WTC11 (cell line): ENCODE data around the gene ARL4D. TPM values are rescaled to one million over a fixed set of nuclear protein-coding genes. Genes with fewer than 3 reads are reported as not detected.

Experiments
- ATAC-seq: fragments of 200-7000 bp; cut with Tn5 transposase; 2 replicates; pipeline ENCODE4 v1.10.0; 2021; ENCODE audit warnings: mild to moderate bottlenecking, moderate library complexity
- CTCF ChIA-PET: fragments of 300-600 bp; sonication (Branson Sonifier 250); formaldehyde crosslinking; loops from one replicate; lab custom pipeline; 2021; ENCODE audit warnings: antibody characterized with exemption; lab: Charles Lee
- POLR2A ChIA-PET: fragments of 350-600 bp; sonication (Branson Sonifier 250); formaldehyde crosslinking; loops from one replicate; lab custom pipeline; 2021; ENCODE audit warnings: antibody characterized with exemption; lab: Charles Lee
- DNase-seq: peaks from one replicate; pipeline ENCODE4 v3.0.0; 2021; ENCODE audit warnings: low spot score
- H3K27ac Mint-ChIP-seq: 2 replicates; pipeline ENCODE4 v1.8.0; 2021; ENCODE audit warnings: mixed read lengths
- H3K27me3 Mint-ChIP-seq: 2 replicates; pipeline ENCODE4 v1.8.0; 2021; ENCODE audit warnings: low read depth, mild to moderate bottlenecking, moderate library complexity, mixed read lengths
- H3K36me3 Mint-ChIP-seq: 2 replicates; pipeline ENCODE4 v1.8.0; 2021; ENCODE audit warnings: mixed read lengths
- H3K4me1 Mint-ChIP-seq: 2 replicates; pipeline ENCODE4 v1.8.0; 2022; ENCODE audit warnings: mixed read lengths
- H3K4me3 Mint-ChIP-seq: 2 replicates; pipeline ENCODE4 v1.8.0; 2021; ENCODE audit warnings: mild to moderate bottlenecking, moderate library complexity, mixed read lengths
- H3K9me3 Mint-ChIP-seq: 2 replicates; pipeline ENCODE4 v1.8.0; 2021; ENCODE audit warnings: mixed read lengths
- ATF1 ChIP-seq: sonication (generic); formaldehyde crosslinking; IDR thresholded peaks from 2 replicates; pipeline ENCODE4 v1.8.1; 2023; ENCODE audit warnings: mild to moderate bottlenecking, moderate library complexity, missing genetic modification reagents
- CREM ChIP-seq: sonication (generic); formaldehyde crosslinking; IDR thresholded peaks from 2 replicates; pipeline ENCODE4 v1.8.1; 2022; ENCODE audit warnings: mild to moderate bottlenecking, missing genetic modification reagents, moderate library complexity
- ESRRA ChIP-seq: sonication (generic); formaldehyde crosslinking; IDR thresholded peaks from 2 replicates; pipeline ENCODE4 v1.8.1; 2022; ENCODE audit warnings: mild to moderate bottlenecking, missing genetic modification reagents, borderline replicate concordance
- ETV6 ChIP-seq: sonication (generic); formaldehyde crosslinking; IDR thresholded peaks from 2 replicates; pipeline ENCODE4 v1.8.1; 2022; ENCODE audit warnings: mild to moderate bottlenecking, missing genetic modification reagents
- GTF2I ChIP-seq: fragments of 250-450 bp; sonication (Bioruptor Pico); conservative IDR thresholded peaks from 2 replicates; pipeline ENCODE4 v1.4.0; 2021; ENCODE audit warnings: mild to moderate bottlenecking
- KAT7 ChIP-seq: sonication (generic); formaldehyde crosslinking; IDR thresholded peaks from 2 replicates; pipeline ENCODE4 v1.8.1; 2023; ENCODE audit warnings: missing genetic modification reagents, mild to moderate bottlenecking, borderline replicate concordance
- NR3C1 ChIP-seq: sonication (generic); formaldehyde crosslinking; conservative IDR thresholded peaks from 2 replicates; pipeline ENCODE4 v1.8.1; 2023; ENCODE audit warnings: low read depth, mild to moderate bottlenecking, missing genetic modification reagents
- SMAD3 ChIP-seq: sonication (generic); formaldehyde crosslinking; IDR thresholded peaks from 2 replicates; pipeline ENCODE4 v1.8.0; 2022; ENCODE audit warnings: missing genetic modification reagents, mild to moderate bottlenecking, borderline replicate concordance
- ZNF317 ChIP-seq: sonication (generic); formaldehyde crosslinking; IDR thresholded peaks from 2 replicates; pipeline ENCODE4 v1.8.1; 2023; ENCODE audit warnings: low read depth, mild to moderate bottlenecking, moderate library complexity, missing genetic modification reagents, borderline replicate concordance
- ZNF396 ChIP-seq: fragments of 250-450 bp; sonication (Bioruptor Pico); IDR thresholded peaks from 2 replicates; pipeline ENCODE4 v1.8.0; 2021; ENCODE audit warnings: mild to moderate bottlenecking, moderate library complexity, borderline replicate concordance
- total RNA-seq: library from RNA; stranded (reverse); gene quantifications from 3 replicates; pipeline ENCODE4 v1.2.3, GENCODE V29; 2021
- TF ChIP-seq, protein P1 (sequence below): sonication (generic); formaldehyde crosslinking; IDR thresholded peaks from 2 replicates; pipeline ENCODE4 v1.8.1; 2022; ENCODE audit warnings: missing genetic modification reagents, borderline replicate concordance
- TF ChIP-seq, protein P2 (sequence below): fragments of 250-450 bp; sonication (Bioruptor Pico); IDR thresholded peaks from 2 replicates; pipeline ENCODE4 v1.9.0; 2021; ENCODE audit warnings: moderate library complexity, mild to moderate bottlenecking, inconsistent platforms, borderline replicate concordance
- TF ChIP-seq, protein P3 (sequence below): fragments of 250-450 bp; sonication (Bioruptor Pico); IDR thresholded peaks from 2 replicates; pipeline ENCODE4 v1.9.0; 2021; ENCODE audit warnings: mild to moderate bottlenecking
- TF ChIP-seq, protein P4 (sequence below): sonication (generic); formaldehyde crosslinking; IDR thresholded peaks from 2 replicates; pipeline ENCODE4 v1.8.1; 2023; ENCODE audit warnings: mild to moderate bottlenecking, missing genetic modification reagents, borderline replicate concordance
- TF ChIP-seq, protein P5 (sequence below): fragments of 250-450 bp; sonication (Bioruptor Pico); IDR thresholded peaks from 2 replicates; pipeline ENCODE4 v1.9.0; 2021; ENCODE audit warnings: mild to moderate bottlenecking
- TF ChIP-seq, protein P6 (sequence below): sonication (generic); formaldehyde crosslinking; IDR thresholded peaks from 2 replicates; pipeline ENCODE4 v1.8.1; 2023; ENCODE audit warnings: mild to moderate bottlenecking, missing genetic modification reagents, moderate library complexity
- TF ChIP-seq, protein P7 (sequence below): sonication (generic); formaldehyde crosslinking; IDR thresholded peaks from 2 replicates; pipeline ENCODE4 v1.8.1; 2023; ENCODE audit warnings: mild to moderate bottlenecking, missing genetic modification reagents, moderate library complexity
- TF ChIP-seq, protein P8 (sequence below): sonication (generic); formaldehyde crosslinking; IDR thresholded peaks from 2 replicates; pipeline ENCODE4 v1.8.0; 2022; ENCODE audit warnings: mild to moderate bottlenecking, missing genetic modification reagents
- TF ChIP-seq, protein P9 (sequence below): sonication (generic); formaldehyde crosslinking; IDR thresholded peaks from 2 replicates; pipeline ENCODE4 v1.8.1; 2022; ENCODE audit warnings: mild to moderate bottlenecking, missing genetic modification reagents, moderate library complexity, borderline replicate concordance
- TF ChIP-seq, protein P10 (sequence below): sonication (generic); formaldehyde crosslinking; IDR thresholded peaks from 2 replicates; pipeline ENCODE4 v1.8.1; 2022; ENCODE audit warnings: low read depth, mild to moderate bottlenecking, moderate library complexity, missing genetic modification reagents, borderline replicate concordance

The ARL4D gene
- total RNA-seq, 1 experiment from 2014 or later = 11.9 TPM

DNA sequence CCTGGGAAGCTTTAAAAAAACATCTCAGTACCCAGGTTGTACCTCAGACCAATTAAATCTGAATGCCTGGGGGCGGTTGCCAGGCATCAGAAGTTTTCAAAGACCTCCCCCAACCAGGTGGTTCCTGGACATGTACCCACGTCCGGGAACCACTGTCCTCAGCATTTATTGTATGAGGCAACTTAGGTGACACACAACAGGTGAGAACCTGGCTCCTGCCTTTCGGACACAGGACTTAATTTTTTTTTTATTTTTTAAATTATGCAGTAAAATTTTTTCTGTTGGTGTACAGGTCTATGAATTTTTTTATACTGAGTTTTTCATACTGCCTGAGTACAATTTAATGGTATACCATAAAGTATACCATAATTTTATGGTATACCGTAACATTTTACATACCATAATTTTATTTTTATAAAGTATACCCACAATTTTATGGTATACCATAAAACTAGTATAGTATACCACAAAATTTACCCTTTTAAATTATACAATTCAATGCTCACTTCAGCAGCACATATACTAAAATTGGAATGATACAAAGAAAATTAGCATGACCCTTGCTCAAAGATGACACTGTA, 46.3 kb downstream of the ARL4D start:
- no peaks in the 10 kb centered on the region; the same call in 1 of the 2 replicates for H3K27me3 Mint-ChIP-seq
- H3K27ac Mint-ChIP-seq = no peak overlapping the region
- H3K4me1 Mint-ChIP-seq = peaks cover 4% of the 10 kb centered on the region
- no peaks in the 10 kb centered on the region for H3K36me3 Mint-ChIP-seq
- ChIA-PET POLR2A (no interaction called here), CTCF (interaction anchor here (1.0 kb wide), 1 partner anchor 51 kb away, joined by 4 read pairs; no protein-coding TSS in a partner anchor)
- peaks cover 7% of the 10 kb centered on the region; the same call in 1 of the 2 replicates for H3K9me3 Mint-ChIP-seq
- no peak overlapping the region for H3K4me3 Mint-ChIP-seq
- DNase-seq = no peak
- no peak for ATAC-seq
- no peak for TF ChIP-seq ESRRA (CRISPR knock-in tag)
- no peak for TF ChIP-seq ZNF317 (CRISPR knock-in tag)
- TF ChIP-seq, protein P1, sequence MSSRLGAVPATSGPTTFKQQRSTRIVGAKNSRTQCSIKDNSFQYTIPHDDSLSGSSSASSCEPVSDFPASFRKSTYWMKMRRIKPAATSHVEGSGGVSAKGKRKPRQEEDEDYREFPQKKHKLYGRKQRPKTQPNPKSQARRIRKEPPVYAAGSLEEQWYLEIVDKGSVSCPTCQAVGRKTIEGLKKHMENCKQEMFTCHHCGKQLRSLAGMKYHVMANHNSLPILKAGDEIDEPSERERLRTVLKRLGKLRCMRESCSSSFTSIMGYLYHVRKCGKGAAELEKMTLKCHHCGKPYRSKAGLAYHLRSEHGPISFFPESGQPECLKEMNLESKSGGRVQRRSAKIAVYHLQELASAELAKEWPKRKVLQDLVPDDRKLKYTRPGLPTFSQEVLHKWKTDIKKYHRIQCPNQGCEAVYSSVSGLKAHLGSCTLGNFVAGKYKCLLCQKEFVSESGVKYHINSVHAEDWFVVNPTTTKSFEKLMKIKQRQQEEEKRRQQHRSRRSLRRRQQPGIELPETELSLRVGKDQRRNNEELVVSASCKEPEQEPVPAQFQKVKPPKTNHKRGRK (CRISPR knock-in tag) = no peak
- TF ChIP-seq, protein P2, sequence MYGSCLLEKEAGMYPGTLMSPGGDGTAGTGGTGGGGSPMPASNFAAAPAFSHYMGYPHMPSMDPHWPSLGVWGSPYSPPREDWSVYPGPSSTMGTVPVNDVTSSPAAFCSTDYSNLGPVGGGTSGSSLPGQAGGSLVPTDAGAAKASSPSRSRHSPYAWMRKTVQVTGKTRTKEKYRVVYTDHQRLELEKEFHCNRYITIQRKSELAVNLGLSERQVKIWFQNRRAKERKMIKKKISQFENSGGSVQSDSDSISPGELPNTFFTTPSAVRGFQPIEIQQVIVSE (CRISPR knock-in tag) = no peak
- no peak for TF ChIP-seq GTF2I
- TF ChIP-seq KAT7 (CRISPR knock-in tag) = no peak
- no peak for TF ChIP-seq ETV6
- TF ChIP-seq, protein P3, sequence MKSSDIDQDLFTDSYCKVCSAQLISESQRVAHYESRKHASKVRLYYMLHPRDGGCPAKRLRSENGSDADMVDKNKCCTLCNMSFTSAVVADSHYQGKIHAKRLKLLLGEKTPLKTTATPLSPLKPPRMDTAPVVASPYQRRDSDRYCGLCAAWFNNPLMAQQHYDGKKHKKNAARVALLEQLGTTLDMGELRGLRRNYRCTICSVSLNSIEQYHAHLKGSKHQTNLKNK (CRISPR knock-in tag) = no peak
- no peak for TF ChIP-seq CREM (CRISPR knock-in tag)
- no peak for TF ChIP-seq ZNF396 (CRISPR knock-in tag)
- TF ChIP-seq, protein P4, sequence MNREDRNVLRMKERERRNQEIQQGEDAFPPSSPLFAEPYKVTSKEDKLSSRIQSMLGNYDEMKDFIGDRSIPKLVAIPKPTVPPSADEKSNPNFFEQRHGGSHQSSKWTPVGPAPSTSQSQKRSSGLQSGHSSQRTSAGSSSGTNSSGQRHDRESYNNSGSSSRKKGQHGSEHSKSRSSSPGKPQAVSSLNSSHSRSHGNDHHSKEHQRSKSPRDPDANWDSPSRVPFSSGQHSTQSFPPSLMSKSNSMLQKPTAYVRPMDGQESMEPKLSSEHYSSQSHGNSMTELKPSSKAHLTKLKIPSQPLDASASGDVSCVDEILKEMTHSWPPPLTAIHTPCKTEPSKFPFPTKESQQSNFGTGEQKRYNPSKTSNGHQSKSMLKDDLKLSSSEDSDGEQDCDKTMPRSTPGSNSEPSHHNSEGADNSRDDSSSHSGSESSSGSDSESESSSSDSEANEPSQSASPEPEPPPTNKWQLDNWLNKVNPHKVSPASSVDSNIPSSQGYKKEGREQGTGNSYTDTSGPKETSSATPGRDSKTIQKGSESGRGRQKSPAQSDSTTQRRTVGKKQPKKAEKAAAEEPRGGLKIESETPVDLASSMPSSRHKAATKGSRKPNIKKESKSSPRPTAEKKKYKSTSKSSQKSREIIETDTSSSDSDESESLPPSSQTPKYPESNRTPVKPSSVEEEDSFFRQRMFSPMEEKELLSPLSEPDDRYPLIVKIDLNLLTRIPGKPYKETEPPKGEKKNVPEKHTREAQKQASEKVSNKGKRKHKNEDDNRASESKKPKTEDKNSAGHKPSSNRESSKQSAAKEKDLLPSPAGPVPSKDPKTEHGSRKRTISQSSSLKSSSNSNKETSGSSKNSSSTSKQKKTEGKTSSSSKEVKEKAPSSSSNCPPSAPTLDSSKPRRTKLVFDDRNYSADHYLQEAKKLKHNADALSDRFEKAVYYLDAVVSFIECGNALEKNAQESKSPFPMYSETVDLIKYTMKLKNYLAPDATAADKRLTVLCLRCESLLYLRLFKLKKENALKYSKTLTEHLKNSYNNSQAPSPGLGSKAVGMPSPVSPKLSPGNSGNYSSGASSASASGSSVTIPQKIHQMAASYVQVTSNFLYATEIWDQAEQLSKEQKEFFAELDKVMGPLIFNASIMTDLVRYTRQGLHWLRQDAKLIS (CRISPR knock-in tag) = no peak
- TF ChIP-seq, protein P5, sequence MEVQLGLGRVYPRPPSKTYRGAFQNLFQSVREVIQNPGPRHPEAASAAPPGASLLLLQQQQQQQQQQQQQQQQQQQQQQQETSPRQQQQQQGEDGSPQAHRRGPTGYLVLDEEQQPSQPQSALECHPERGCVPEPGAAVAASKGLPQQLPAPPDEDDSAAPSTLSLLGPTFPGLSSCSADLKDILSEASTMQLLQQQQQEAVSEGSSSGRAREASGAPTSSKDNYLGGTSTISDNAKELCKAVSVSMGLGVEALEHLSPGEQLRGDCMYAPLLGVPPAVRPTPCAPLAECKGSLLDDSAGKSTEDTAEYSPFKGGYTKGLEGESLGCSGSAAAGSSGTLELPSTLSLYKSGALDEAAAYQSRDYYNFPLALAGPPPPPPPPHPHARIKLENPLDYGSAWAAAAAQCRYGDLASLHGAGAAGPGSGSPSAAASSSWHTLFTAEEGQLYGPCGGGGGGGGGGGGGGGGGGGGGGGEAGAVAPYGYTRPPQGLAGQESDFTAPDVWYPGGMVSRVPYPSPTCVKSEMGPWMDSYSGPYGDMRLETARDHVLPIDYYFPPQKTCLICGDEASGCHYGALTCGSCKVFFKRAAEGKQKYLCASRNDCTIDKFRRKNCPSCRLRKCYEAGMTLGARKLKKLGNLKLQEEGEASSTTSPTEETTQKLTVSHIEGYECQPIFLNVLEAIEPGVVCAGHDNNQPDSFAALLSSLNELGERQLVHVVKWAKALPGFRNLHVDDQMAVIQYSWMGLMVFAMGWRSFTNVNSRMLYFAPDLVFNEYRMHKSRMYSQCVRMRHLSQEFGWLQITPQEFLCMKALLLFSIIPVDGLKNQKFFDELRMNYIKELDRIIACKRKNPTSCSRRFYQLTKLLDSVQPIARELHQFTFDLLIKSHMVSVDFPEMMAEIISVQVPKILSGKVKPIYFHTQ = no peak
- TF ChIP-seq, protein P6, sequence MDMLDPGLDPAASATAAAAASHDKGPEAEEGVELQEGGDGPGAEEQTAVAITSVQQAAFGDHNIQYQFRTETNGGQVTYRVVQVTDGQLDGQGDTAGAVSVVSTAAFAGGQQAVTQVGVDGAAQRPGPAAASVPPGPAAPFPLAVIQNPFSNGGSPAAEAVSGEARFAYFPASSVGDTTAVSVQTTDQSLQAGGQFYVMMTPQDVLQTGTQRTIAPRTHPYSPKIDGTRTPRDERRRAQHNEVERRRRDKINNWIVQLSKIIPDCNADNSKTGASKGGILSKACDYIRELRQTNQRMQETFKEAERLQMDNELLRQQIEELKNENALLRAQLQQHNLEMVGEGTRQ = no peak
- TF ChIP-seq, protein P7, sequence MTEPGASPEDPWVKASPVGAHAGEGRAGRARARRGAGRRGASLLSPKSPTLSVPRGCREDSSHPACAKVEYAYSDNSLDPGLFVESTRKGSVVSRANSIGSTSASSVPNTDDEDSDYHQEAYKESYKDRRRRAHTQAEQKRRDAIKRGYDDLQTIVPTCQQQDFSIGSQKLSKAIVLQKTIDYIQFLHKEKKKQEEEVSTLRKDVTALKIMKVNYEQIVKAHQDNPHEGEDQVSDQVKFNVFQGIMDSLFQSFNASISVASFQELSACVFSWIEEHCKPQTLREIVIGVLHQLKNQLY (CRISPR knock-in tag) = no peak
- TF ChIP-seq NR3C1 = no peak
- TF ChIP-seq SMAD3 (CRISPR knock-in tag) = no peak
- TF ChIP-seq, protein P8, sequence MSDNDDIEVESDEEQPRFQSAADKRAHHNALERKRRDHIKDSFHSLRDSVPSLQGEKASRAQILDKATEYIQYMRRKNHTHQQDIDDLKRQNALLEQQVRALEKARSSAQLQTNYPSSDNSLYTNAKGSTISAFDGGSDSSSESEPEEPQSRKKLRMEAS (CRISPR knock-in tag) = no peak
- no peak for TF ChIP-seq ATF1 (CRISPR knock-in tag)
- TF ChIP-seq, protein P9, sequence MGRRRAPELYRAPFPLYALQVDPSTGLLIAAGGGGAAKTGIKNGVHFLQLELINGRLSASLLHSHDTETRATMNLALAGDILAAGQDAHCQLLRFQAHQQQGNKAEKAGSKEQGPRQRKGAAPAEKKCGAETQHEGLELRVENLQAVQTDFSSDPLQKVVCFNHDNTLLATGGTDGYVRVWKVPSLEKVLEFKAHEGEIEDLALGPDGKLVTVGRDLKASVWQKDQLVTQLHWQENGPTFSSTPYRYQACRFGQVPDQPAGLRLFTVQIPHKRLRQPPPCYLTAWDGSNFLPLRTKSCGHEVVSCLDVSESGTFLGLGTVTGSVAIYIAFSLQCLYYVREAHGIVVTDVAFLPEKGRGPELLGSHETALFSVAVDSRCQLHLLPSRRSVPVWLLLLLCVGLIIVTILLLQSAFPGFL (CRISPR knock-in tag) = no peak
- TF ChIP-seq, protein P10, sequence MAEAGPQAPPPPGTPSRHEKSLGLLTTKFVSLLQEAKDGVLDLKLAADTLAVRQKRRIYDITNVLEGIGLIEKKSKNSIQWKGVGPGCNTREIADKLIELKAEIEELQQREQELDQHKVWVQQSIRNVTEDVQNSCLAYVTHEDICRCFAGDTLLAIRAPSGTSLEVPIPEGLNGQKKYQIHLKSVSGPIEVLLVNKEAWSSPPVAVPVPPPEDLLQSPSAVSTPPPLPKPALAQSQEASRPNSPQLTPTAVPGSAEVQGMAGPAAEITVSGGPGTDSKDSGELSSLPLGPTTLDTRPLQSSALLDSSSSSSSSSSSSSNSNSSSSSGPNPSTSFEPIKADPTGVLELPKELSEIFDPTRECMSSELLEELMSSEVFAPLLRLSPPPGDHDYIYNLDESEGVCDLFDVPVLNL (CRISPR knock-in tag) = no peak
